Stimulated activated CD8-positive, alpha-beta memory T cell treated with anti-CD3 and anti-CD28 coated beads, Interleukin-7, amount 100 ng/mL, for 24 hours (primary cell): Measurements from ENCODE around the gene OR52A5.
"Not testable (repeated sequence)": the region's sequence is repeated elsewhere in the genome, so short reads cannot be mapped to it uniquely, and the experiment has no call there.

Experiments used
- DNase-seq: peaks from one replicate; pipeline ENCODE4 v3.0.0-alpha.2; 2020; ENCODE audit warnings: low read depth

Gene OR52A5

DNA sequence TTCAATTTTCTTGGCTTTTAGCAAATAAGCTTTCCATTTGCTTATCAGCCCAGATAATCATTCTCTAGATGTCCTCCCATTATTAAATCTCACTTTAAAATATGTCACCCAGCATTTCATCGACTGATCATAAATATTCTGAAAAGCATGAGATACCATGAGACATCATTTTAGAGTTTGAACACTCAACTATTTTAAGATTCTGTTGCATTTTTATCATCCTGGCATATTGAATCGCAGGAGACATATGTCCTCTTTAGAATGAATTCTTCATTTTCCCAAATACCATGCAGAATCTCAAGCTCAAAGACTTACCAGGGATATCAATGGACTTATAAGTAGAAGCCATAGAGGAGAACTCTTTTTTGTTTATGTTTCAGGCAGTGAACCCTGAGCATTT lies at the start of gene OR52A5:
OR52A5 (minus strand) TSS at position 361 of the 400 bp plus-strand sequence. CDS start 5,714 bp downstream, outside the sequence.
- no peak for DNase-seq

DNA sequence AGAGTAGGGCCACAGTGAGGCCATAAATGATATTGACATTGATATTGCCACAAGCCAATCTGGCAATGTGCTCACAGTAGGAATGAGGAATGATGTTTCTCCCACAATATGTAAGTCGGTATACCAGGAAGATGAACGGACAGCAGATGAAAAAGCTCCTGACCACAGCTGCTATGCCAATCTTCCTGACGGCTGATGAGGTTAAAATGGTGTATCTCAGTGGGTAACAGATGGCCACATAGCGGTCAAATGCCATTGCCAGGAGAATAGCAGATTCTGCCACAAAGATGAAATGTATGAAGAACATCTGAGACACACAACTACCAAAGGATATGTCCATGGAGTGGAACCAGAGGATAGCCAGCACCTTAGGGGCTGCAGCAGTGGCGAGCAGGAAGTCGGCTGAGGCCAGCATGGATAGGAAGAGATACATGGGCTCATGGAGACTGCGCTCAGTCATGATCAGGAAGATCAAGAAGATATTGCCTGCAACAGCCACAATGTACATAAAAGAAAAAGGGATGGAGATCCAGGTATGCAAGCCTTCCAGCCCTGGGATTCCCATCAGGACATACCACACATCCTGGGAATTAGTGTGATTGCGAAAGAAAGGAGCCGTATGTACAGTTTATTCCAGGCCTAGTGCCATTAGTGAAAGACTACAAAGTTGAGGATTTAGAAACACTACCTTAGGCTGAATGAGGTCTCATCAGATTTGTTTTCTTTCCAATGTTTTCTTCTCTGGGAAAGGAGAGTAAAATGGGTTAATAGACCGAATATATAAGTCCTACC lies 40.1 kb upstream of the OR52A5 start:
- no peak for DNase-seq

DNA sequence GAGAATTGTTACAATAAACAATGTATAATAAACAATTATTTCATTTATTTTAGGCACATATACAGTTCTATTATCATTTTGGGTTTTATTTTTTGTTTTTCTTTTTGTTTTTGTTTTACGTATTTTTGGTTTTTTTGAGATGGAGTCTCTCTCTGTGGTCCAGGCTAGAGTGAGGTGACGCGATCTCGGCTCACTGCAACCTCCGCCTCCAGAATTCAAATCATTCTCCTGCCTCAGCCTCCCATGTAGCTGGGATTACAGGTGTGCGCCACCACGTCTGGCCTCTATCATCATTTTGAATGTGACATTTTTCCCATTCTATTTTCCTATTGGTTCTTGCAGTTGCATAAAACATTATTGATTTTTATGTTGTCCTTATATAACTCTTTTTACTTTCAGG lies 36.8 kb upstream of the OR52A5 start:
- no peak for DNase-seq

DNA sequence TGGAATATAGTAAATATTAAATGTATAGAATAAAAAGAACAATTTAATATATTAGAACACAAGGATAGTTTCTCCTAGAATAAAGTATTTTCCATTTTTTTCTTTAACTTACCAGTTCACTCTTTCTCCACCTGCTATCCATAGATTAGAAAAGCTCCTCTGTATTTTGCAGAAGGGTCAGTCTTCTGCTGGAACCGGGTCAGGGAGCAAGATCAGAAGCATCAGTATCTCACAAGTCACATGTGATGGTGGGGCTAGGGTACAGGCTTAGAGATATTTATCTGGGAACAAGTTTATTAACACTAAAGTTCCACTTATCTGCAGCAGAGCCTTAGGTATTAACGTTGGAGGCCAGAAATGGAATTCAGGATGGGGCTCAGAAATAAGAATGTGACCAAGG lies 33.7 kb upstream of the OR52A5 start:
- no peak for DNase-seq

DNA sequence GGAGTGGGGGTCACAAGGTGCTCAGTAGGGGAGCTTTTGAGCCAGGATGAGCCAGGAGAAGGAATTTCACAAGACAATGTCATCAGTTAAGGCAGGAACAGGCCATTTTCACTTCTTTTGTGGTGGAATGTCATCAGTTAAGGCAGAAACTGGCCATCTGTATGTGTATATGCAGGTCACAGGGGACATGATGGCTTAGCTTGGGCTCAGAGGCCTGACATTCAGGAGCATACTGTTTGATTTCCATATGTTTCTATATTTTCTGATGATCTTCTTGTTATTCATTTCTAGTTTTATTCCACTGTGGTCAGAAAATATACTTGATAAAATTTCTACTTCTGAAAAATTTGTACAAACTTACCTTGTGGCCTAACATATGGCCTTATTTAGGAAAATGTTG lies 27.7 kb upstream of the OR52A5 start:
- DNase-seq: not testable (repeated sequence)

DNA sequence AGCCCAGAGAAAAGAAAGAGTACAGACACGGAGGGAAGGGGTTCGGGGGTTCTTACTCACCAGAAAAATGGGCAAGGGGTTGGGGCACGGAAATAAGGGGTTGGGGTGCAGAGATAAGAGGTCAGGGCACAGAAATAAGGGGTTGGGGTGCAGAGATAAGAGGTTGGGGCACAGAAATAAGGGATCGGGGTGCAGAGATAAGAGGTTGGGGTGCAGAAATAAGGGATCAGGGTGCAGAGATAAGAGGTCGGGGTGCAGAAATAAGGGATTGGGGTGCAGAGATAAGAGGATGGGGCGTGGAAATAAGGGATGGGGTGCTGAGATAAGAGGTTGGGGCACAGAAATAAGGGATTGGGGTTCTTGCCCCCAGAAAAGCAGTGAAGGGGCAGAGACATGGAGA lies 26.7 kb upstream of the OR52A5 start:
- not testable (repeated sequence) for DNase-seq

DNA sequence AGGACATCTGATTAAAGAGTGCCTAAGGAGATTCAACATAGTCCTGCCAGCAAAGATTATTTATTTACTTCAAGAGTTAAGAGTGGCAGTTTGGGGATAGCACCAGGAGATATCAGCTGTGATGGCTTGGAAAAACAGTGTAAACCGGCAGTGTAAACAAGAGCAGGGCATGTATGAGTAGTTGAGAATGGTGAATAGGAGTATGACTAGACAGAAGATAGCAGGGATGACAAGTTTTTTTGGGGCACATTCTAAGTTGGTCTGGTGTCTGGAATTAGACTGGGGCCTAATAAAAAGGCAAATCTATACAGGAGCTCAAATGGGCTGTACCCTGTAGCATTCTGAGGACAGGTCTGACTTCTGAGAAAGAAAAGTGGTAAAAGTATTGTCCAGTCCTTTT lies 22.9 kb upstream of the OR52A5 start:
- not testable (repeated sequence) for DNase-seq

DNA sequence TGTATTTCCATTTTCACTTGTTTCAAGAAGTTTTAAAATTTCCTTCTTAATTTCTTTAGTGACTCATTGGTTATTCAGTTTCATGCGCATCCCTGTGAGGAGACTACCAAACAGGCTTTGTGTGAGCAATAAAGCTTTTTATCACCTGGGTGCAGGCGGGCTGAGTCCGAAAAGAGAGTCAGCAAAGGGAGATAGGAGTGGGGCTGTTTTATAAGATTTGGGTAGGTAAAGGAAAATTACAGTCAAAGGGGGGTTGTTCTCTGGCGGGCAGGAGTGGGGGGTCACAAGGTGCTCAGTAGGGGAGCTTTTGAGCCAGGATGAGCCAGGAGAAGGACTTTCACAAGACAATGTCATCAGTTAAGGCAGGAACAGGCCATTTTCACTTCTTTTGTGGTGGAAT lies 22.1 kb upstream of the OR52A5 start:
- not testable (repeated sequence) for DNase-seq

DNA sequence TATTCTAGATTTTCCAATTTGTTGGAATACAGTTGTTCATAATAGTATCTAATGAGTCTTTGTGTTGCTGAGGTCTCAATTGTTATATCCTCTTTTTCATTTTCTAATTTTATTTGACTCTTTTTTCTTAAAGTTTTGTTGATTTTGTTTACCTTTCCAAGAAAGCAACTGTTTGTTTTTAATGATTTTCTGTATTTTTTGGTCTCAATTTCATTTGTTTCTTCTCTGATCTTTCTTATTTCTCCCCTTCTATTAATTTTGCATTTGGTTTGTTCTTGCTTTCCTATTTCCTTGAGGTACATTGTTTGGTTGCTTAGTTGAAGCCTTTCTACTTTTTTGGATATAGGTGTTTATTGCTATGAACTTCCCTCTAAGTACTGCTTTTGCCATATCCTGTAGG lies 21.6 kb upstream of the OR52A5 start:
- DNase-seq: no peak

DNA sequence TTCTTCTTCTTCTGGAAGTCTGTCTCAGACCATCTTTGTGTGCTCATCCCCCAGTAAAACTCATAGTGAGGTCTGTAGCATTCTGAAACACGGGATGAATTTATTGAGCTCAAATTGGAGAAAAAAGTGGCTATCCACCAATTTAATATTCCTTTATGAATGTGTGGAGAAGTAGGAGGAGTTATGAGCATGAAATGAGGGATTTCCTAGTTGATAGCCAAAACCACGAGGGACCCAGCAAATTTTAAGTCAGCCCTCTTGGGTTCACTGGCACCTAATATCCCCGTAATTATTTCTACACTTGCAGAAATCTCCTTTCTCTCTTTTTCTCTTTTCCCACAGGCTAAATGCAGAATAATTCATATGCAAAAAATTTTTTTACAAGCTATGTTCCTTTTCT lies 16.5 kb upstream of the OR52A5 start, which contains the start of gene OR52A1:
OR52A1 (minus strand) TSS at position 101 of the 400 bp plus-strand sequence. CDS start 2,388 bp downstream, outside the sequence.
- no peak for DNase-seq

DNA sequence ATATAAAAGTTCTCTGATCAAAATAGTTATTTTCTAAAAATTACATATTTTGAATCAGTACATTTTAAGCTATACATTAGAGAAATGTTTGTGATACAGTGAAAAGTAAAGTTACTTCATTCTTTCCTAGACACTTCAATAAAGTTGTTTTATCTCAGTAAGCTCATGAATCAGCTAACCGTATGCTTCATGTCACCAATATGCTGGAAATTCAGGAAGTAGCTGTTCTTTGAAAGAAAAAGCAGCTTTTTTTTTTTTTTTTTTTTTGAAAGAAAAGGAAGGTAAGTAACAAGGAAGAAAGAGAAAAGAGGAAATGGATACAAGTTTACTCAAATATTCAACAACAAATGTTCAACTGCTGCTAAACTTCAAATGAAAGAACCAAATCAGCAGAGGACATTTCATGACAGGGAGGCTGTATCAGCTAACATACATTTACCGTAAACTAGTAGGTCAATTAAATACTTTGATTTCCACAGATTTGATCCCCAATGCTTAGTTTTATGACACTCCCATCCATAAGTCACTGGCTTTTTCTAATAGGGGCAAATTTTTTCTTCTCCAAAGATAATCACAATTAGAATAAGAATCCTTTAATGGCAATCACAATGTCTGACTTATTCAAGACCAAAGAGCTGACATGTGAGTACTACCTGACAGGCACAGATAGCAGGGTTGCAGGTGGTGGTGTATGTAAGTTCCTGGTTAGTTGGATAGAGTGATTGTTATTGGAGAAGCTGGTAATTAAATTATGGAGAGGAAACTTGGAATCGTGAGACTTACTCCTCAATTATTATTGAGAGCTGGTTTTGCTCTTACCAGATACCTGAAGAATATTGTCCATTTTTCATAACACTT lies 15.6 kb upstream of the OR52A5 start:
- DNase-seq: no peak

DNA sequence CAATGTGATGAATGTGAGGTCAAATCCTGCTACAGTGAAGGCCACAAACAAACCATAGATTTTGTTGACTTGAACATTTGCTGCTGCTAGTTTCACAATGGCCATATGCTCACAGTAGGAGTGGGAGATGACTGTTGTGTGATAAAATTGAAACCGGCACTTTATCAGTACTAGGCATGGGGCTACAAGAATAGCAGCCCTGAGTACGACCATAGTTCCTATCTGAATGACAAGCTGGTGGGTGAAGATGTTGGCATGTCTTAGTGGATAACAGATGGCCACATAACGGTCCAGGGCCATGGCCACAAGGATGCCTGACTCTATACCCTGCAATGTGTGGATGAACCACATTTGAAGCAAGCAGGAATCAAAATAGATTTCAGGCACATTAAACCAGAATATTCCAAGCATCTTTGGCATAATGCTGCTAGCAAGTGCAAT lies 13.6 kb upstream of the OR52A5 start:
- DNase-seq: no peak

DNA sequence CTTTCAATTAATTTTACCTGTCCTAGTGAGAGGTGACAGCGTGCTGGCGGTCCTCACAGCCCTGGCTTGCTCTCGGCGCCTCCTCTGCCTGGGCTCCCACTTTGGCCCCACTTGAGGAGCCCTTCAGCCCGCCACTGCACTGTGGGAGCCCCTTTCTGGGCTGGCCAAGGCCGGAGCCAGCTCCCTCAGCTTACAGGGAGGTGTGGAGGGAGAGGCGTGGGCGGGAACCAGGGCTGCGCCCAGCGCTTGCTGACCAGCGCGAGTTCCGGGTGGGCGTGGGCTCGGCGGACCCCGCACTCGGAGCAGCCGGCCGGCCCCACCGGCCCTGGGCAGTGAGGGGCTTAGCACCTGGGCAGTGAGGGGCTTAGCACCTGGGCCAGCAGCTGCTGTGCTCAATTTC lies 6.0 kb upstream of the OR52A5 start:
- DNase-seq: not testable (repeated sequence)

DNA sequence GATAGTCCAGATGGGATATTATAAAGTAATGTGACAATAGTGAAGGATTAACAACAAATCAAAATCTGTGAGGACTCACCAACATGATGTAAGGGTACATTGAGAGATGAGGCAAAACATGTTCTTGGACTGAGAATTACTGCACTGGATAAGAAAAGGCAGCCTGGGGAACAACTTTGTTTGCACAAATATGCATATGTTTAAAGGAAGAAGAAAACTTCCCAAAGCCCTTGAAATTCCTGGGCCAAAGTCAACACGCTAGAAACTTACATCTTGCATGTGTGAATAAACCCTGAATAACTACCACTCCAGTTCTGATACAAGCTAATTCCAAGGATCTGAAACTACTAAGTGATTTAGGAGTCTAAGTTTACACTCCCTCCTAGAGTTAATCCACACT lies 1.1 kb downstream of the OR52A5 start:
- no peak for DNase-seq

DNA sequence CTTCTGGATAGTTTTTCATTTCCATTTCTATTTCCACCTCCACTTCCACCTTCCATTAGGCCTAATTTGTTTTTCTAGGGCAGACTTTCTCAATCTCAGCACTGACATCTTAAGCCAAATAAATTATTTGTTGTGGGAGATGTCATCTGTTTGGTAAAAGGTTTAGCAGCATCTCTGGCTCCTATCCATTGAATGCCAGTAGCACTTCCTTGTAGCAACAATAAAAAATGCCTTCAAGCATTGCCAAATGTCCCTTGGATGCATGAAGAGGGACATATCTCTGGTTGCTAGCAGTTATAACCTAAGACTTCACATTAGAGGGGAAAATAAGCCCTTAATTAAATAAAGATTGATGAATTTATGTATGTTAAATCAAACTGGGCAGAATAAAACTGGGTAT lies 1.9 kb downstream of the OR52A5 start:
- DNase-seq: no peak

DNA sequence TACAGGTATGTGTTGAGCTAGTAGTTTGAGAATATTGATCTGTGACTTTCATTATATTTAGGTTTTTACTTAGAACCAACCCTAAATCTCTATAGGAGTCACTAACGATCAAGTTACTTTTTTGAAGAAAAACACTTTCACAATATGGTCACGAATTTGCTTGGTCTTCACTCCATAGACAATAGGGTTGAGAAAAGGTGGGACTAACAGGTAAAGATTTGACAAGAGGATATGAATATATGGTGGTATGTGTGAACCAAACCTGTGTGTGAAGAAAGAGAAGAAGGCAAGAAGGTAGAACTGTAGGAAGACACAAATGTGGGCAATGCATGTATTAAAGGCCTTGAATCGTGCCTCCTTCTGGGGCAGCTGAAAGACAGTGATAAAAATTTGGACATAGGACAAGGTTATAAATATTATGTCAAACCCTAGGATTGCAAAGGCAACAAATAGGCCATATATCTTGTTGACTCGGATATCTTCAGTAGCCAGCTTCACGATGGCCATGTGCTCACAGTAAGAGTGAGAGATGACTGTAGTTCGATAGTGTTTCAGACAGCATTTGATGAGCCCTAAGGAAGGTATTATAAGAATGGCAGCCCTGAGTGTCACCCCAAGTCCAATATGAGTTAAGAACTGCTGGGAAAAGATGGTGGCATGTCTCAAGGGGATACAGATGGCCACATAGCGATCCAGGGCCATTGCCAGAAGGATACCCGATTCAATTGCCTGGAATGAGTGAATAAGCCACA lies 6.4 kb downstream of the OR52A5 start:
- DNase-seq: no peak

DNA sequence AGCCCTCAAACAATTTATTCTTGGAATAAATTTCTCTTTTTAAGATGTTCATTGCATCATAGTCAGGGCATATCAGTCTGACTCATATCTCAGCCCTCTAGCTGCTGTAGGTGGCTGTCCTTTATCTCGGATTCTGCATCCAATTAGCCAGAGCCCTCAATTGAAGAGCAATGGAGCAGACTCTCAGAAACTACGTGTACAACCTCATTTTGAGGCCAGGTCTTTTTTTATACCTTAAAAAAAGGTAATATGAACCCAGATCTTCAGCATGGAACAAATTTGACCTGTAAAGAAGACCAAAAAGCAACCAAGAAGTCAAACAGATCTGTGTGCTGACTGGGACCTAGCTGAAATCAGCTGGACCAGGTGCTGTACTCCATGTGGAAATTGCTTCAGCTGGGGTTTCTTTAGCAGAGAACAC lies 8.7 kb downstream of the OR52A5 start:
- DNase-seq: no peak

DNA sequence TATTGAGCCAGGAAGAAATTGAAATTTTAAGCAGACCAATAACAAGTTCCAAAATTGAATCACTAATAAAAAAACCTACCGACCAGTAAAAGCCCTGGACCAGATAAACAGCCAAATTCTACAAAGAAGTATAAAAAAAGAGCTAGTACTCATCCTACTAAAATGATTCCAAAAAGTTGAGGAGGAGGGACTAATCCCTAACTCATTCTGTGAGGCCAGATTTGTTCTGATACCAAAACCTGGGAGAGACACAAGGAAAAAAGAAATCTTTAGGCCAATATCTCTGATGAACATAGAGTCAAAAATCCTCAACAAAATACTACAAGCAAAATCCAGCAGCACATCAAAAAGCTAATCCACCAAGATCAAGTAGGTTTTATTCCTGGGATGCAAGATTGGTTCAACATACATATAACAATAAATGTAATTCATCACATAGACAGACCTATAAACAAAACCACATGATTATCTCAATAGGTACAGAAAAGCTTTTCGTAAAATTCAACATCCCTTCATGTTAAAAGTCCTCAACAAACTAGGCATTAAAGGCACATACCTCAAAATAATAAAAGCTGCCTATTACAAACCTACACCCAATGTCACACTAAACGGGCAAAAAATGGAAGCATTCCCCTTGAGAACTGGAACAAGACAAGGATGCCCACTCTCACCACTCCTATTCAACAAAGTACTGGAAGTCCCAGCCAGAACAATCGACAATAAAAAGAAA lies 13.1 kb downstream of the OR52A5 start:
- DNase-seq: no peak

DNA sequence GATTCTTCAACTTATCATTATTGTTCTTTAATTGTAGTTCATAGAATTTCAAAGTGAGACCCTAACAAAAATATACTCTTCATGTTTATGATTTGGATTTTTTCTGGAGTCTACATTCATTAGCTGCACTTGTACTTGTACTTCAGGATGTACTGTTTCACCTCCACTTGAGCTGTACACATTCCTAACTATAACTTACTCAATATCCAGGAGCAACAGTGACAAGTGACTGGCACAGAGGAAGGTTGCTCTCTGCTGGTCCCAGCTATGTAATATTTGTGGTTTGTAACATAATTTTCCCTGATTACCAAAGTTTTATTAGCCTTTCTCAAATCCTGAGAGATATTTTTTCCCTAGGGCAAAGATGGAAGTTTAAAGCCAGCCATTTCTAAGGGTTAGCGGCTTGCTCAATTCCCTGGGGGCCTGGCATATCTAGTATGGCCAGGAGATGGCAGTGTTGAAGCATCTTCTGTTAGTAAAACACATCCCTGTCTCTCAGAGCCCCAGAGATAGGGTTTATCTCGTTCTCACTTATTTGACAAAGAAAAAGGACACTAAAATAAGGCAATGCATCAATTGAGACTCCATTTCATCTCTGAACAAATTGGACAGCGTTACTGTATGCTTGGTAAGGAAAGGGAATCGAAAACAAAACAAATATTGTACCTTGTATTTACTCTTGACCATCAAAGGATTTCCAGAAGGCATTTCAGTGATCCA lies 14.2 kb downstream of the OR52A5 start:
- DNase-seq: peak; percentile 7

DNA sequence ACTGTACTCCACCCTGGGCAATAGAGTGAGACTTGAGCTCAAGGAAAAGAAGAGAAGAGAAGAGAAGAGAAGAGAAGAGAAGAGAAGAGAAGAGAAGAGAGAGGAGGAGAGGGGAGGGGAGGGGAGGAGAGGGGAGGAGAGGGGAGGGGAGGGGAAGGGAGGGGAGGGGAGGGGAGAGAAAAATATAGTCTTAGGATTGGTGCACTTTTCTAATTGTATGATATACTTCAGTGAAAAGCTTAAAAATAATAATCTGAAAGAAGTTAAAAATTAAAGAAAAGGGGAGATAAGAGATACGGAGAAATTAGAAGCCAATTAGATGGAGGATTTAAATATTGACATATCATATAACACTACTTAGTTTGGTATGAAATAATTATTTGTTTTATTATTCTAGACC lies 19.3 kb downstream of the OR52A5 start:
- DNase-seq: no peak

DNA sequence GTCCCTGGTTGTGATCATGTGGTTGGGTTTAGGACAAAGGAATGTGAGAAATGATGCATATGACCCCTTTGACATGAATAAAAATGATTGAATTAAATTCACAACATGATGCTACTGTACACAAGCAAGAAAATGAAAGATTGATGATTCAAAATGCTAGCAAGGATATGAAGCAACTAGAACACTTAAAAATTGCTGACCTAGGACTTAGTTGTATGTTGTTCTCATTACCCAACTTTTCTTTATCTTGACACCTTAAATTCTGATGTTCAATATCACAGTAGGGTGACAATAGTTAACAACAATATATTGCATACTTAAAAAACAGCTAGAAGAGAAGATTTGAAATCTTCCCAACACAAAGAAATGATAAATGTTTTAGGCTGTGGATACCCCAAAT lies 20.6 kb downstream of the OR52A5 start:
- no peak for DNase-seq
